ENCODE results near the gene ATF7IP.
"Not testable (repeated sequence)": the region's sequence is repeated elsewhere in the genome, so short reads cannot be mapped to it uniquely, and the experiment has no call there.

ATF7IP gene

DNA sequence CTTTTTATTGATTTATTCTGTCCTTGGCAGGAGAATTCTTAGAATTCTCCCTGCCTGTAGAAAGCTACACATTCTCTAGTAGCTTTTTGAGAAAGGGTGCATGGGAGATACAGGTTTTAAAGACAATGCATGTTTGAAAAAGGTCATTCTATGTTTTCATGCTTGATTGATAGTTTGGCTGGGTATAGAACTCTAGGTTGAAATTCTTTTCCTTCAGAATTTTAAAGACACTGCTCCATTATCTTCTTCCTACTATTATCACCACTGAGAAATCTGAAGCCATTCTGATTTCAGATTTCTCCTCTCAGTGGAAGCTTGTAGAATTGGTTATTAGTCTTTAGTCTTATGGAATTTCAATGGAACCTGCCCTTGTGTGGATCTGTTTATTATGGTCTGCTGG lies 14.0 kb downstream of the ATF7IP start:
- no peak for DNase-seq (ENCODE audit: low read depth)

DNA sequence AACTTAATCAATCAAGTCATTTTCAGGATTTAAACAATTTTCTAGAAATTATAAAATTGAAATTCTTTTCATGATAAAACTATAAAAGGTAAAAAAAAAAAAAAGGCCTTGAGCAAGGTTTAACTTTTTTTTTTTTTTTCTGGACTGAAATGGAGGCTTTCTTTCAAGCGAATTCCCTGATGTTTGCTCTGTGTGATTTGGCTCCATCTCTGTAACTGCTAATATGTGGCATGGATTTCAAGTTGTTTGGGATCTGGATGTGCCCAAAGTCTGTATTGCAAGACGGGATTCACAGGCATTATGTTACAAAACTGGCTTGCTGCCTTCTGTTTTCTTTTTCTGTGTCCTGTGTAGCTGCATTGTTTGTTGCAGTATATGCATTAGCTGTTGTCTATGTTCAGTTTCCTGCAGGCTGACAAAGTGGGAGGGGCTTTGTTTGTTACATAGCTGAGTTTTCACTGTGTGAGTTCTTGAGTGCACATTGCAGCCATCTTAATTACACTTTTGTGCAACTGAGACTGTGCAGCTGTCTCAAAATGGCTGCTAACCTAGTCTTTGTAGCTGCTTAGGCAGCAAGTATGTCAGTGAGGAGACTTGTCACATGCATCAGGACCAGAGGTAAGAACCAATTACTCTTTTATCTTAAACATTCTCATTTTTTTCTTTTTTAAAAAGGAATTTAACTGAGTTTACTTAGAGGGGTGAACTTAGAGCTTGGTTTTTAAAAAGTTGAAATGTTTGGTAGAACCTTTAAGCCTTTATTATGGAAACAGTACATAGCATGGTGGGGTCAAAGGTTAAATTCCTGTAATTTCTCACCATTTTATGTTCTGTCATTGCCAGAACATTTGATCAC lies 19.5 kb downstream of the ATF7IP start:
- DNase-seq (ENCODE audit: low read depth): peak; percentile 75

DNA sequence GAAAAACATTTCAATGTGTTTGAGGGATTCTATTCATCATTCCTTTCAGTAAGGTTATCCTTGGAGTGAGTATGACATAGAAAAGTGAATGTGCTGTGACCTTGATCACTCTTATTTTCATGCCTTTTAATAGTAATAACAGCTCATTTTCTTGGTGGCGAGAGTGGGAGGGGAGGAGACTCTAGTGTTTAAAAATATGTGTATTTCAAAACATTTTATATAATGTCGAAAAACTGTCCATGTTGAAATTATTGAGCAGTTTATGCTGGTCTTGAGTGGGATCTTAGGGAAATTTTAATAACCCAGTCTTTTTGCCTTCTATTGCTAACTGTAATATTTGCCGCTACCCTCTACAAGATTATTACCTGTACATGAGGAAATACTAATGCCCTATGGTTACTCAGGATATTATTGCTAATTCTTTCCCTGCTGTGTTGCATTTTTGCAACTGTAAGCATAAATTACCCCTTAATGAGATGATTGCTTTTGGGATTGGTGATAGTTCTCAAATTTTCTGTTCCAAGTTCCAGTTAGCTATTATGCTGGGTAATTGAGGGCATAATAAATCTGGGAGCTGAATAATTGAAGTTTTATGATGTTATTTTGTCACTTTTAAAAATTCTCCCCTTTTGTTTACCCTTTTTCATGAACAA lies 21.9 kb downstream of the ATF7IP start:
- DNase-seq (ENCODE audit: low read depth): no peak

DNA sequence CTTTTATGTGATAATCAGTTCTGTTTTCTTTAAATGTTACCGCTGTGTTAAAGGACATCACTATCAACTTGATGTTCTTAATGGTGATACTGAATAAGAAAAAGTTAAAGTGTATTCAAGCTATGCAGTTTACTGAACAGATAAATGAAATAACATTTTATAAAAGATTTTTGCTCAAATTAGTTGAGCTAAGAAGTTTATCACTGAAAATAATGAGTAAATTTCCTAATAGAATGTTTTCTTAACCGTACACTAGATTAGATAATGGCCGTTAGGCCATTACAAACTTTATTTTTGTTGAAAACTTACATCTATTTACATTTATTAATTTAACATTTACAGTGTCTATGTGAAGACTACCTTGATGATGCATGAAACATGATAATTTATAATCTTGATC lies 25.0 kb downstream of the ATF7IP start:
- DNase-seq (ENCODE audit: low read depth): no peak

DNA sequence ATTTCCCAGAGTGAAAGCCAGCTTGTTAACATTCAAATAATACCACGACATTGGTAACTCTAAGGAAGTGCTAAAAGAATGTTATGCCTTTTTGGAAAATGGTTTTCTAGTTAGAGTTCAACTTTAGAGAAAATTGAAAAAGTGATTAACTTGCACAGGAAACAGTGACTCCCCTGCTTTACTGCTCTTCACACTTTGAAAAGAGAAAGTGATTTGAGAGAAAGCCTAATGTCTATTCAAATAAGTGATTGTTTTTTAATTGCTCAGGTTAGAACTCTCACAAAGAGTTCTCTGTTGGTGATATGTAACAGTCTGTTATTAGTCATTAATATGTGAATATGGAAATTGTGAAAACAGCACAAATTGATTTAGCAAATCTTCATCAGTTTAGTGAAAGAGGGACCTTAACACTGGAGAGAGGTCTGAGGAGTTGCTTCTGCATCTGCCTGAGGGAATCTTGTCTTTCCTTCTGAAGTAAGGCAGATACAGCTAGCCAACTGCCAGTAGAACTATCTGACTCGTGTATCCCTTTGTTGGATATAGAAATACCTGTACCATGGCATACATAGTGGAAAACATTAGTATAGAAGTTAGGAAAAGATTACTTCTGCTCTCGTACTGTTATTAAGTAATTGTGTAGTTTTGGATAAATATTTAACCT lies 25.5 kb downstream of the ATF7IP start:
- no peak for DNase-seq (ENCODE audit: low read depth)

DNA sequence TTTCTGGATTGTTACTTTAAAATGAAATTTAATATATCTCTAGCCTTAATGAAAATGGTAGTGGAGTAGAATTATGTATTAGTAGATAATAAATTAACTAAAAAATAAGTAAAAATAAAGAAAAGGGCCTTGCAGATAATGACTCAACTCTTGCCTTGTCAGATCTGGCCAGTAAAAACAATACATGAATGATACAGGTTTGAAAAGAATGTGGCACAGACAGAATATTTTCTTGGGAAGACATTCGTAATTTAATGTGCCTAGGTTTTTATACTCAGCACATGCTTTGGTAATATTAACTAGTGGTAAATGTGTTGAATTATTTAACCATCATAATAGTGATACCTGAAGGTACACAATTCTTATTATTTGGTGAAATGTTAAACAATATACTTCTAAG lies 28.3 kb downstream of the ATF7IP start:
- DNase-seq (ENCODE audit: low read depth): no peak

DNA sequence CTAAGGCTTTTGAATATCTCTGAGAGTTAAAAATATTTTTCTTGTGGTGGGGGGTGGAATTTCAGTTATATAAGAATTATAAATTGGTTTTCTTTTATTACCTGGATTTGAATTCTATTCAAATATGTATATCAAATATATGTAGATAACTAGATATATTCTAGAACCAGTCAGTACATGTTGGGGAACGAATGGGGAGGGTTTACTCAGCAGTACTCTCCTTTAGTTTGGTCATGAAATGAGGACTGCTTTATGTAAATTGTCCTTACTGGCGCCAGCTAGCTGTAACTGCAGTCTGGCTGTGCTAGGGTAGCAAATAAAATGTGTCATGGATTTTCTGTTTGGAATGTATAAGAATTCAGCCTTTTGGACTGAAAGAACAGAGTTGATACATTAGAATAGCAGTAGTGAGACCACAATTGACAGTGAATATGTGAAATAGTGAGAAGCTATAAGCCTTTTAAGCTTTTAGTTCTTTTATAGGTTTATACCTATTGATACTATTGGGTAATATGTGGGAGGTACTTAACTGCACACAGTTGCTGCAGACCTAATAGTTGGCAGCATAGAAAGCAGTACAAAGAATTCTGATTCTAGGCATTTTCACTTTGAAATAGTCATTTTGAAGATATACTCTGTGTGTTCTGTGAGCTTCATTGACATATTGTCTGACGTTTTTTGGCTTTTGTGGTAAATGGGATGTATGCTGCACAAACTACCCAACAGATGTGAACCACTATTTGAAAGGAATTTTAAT lies 29.0 kb downstream of the ATF7IP start:
- no peak for DNase-seq (ENCODE audit: low read depth)

DNA sequence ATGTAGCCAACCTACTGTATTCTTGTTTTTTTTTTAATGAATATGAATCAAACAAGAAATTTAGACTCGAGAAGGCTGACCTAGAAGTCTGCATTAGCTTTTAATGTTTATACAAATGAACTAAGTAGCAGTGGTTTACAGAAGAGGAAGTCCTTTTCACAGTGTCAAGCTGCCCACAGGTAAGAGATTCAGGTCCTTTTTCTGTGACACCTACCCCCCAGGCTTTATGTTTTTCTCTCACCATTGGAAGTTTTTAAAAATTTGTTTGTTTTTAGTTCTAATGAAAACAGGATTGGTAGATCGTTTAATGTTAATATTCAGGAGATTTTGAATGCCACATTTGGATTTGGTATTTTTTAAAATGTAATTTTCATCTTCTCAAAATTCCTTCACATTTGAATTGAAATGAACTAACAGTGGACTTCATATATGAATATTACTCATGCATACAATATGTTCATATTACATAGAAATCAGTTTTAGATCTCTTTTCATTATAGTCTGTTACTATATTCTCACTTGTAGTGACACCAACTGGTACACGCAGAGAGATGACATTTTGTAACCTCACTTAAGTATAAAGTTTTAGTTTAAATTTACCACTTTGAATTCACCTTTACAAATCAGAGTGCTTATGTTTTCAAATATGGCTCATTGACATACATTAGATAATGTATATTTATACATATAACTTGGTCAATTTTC lies 29.7 kb downstream of the ATF7IP start:
- no peak for DNase-seq (ENCODE audit: low read depth)

DNA sequence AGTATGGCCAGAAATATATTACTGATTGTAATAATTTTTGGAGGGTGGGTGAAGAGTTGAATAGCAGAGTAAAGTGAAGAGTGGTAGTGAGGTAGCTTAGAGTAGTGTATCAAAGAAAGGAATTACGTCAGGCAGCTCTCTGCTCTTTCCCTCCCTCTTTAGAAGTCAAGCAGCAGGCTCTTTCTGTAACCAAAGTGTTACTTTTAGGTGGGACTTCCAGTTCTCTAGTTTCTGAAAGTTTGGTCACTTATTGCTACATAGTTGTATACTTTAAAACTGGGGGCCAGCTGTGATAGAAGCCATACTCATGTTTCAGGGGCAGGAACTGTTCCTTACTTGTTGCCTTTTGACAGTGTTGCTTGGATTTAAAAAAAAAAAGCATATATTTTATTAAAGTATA lies 30.6 kb downstream of the ATF7IP start:
- no peak for DNase-seq (ENCODE audit: low read depth)

DNA sequence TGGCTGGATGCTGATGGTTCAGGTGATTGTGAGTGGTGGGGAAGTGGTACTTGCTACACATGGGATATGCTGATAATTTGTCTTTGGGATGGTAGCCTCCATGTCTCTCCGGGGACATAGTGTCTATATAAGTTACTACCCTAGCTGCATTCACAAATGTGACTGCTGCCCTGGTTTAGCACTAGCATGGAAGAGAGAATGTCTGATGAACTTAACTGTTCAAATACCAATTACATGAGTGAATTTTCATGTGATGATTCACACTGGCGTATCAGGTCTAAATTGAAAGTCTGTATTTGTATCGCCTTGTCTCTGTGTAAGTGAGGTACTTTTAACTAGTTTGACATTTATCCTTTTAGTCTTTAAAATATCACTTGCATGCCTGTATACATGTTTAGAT lies 34.4 kb downstream of the ATF7IP start:
- no peak for DNase-seq (ENCODE audit: low read depth)

DNA sequence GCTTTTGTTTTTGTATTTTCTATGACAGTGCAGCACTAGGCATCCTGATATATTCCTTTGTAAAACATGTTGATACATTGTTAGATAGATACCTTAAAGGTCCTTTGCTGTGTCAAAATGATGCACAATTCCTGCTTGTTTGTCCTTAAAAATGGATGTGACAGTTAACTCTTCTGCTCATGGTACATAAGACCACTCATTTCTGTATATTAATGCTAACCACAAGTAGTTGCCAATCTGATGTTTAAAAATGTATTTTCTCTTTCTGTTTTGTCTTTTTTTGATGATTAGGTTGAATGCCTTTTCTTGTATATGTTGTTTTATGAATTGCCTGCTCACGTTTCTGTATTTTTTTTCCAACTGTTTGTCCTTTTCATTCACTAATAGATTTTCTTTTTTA lies 35.1 kb downstream of the ATF7IP start:
- no peak for DNase-seq (ENCODE audit: low read depth)

DNA sequence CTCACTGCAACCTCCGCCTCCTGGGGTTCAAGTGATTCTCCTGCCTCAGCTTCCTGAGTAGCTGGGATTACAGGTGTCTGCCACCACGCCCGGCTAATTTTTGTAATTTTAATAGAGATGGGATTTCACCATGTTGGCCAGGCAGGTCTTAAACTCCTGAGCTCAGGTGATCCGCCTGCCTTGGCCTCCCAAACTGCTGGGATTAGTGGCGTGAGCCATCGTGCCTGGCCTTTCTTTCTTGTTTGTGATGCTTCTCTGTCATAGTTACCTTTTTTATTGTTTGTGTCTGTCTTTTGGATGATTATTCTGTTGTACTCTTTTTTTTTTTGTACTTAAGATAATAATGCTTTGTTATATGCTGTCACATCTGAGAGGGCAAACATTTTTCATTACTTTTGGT lies 35.8 kb downstream of the ATF7IP start:
- DNase-seq (ENCODE audit: low read depth): not testable (repeated sequence)

DNA sequence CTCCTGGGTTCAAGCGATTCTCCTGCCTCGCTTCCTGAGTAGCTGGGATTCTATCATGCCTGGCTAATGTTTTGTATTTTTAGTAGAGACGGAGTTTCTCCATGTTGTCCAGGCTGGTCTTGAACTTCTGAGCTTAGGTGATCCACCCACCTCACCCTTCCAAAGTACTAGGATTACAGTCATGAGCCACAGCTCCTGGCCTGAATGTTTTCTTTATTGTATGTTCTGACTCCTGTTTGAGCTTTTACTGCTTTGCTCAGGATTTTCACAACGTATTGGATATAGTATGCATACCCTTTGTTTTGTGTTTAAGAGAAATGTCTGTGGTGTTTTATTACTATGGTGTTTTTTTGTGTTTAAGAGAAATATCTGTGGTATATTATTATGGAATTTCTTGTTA lies 37.2 kb downstream of the ATF7IP start:
- DNase-seq (ENCODE audit: low read depth): no peak

DNA sequence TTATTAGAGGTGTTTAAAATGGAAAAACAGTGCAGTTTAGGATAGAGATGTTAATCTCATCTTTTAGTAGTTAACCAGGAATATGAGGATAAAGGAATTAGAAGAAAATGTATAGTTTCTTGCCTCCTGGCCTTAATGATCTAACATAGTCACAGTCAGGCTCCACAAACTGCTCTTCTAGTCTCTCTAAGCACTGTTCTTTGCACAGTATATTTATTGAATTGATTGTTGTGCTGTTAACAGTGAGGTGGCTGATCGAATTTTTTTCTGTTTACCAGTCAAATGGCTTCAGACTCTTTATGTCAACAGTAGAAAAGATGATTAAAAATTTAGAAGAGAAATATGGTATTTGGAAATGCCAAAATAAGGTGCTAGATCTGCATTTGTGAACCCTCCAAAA lies 37.8 kb downstream of the ATF7IP start:
- no peak for DNase-seq (ENCODE audit: low read depth)

DNA sequence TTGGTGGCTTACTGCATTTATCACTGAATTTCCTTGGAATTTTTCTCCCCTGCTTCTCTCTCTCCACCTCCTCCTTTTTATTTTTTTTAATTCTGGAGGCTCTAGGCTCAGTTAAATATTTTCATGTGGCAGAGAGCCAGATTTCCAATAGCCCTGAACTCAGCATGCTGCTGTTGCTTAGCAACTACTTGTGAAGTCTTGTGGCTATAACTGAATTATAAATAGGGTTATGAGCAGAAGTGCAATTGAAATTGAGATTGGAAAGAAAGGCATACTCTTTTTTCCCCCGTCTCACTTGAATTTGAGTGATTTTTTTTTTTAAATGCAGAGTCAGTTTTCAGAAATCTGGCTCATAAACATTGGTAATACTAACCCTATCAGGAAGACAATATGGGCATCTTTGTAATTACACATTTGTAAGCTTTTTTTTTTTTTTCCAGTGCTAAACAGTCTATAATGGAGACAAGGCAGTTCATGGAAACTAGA lies 38.3 kb downstream of the ATF7IP start:
- peak; percentile 56 for DNase-seq (ENCODE audit: low read depth)

DNA sequence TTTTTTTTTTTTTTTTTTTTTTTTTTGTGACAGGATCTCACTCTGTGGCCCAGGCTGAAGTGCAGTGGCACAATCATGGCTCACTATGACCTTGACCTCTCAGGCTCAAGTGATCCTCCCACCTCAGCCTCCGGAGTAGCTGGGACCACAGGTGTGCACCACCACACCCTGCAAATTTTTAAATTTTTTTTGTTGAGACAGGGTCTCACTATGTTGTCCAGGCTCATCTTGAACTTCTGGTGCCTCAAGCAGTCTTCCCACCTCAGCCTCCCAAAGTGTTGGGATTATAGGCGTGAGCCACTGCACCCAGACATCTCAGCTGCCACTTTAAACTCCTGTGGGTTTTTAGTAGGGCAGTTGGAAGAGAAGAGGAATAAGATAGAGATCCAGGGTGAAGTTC lies 39.9 kb downstream of the ATF7IP start:
- not testable (repeated sequence) for DNase-seq (ENCODE audit: low read depth)

DNA sequence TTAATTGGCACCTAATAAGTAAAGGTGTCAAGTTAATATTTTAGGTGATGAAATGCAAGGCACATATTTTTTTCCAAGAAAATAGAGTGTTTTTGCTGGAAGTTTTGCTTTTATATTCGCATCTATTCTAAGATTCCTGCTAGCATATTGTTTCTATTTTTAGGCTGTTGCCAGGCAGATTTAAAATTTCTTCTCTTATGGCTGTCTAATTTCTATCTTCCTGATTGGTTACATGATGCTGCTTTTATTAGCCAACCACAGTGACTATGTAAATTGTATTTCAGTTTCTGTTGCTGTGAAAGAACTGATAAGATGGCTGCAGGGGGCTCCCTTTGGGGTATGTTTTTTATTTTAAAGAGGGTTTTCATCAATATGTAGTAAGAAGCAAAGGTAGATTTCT lies 42.7 kb downstream of the ATF7IP start:
- DNase-seq (ENCODE audit: low read depth): no peak

DNA sequence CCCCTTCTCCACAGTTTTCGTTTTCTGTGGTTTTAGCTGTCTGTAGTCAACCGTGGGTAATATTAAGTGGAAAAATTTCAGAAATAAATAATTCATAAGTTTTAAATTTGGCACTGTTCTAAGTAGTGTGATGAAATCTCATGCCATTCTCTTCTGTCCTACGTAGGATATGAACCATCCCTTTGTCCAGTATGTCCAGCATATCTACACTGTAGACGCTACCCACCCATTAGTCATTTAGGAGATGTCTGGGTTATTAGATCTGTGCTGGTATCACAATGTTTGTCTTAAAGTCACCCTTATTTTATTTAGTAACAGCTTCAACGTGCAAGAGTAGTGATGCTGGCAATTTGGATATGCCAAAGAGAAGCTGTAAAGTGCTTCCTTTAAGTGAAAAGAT lies 44.7 kb downstream of the ATF7IP start:
- no peak for DNase-seq (ENCODE audit: low read depth)

DNA sequence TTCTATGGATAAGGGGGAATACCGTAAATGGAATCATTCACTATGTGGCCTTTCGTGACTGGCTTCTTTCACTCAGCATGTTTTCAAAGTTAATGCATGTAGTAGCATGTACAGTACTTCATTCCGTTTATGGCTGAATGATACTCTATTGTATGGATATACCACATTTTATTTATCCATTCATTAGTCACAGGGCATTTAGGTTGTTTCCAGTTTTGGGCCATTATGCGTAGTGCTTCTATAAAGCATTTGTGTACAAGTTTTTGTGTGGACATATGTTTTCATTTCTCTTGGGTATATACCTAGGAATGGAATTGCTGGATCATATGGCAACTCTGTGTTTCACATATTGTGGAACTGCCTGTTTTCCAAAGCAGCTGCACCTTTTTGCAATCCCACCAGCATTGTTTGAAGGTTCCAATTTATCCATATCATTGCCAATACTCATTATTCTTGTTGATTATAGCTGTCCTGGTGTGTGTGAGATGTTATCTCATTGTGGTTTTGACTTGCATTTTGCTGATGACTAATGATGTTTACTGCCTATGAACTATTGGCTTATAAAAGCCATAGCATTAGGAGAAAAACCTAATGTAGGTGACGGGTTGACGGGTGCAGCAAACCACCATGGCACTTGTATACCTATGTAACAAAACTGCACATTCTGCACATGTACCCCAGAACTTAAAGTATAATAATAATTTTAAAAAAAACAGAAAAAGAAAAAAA lies 45.5 kb downstream of the ATF7IP start:
- DNase-seq (ENCODE audit: low read depth): no peak

DNA sequence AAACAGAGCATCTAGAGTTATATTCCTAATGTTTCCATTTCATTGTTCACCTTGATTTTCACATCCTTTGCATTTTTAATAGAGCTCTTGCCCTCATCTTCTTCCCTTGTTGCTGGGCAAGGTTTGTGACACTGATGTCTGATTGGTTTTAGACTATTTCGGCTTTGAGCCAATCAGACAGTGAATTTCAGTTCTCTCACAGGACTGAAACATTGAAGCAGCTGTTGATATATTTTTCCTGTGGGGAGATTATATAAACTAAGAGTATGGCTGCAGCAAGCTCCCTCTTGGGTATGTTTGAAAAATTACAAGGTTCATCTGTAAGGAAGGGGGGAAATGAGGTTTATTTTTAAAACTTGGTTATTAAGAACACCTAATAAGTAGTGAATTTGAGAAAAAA lies 51.2 kb downstream of the ATF7IP start:
- no peak for DNase-seq (ENCODE audit: low read depth)

DNA sequence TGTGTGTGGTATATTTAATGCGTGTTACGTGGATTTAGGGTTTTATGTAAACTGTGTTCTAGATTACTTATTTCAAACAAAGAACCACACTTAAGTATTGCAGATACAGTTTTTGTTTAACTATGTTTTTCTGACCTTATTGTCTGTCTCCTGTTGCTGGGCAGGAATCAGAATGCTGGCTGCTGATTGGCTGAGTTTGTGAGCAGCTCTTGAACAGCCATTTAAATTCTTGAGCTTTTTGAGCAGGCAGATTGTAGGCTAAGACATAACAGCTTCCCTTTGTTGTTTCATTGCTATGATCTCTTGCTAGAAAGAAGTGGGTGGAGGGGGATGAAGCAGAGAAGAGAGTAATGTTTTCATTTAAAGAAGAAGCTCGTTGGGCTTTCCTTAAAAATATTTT lies 52.2 kb downstream of the ATF7IP start:
- peak; percentile 62 for DNase-seq (ENCODE audit: low read depth)
